ENCODE results near the gene SLC44A5.

SLC44A5 gene

GRCh38 chr1:75471252-75471651 lies 139.7 kb downstream of the SLC44A5 start:
- H3K4me3 ChIP-seq (IDR thresholded peaks at IDR 0.05; ENCODE audit: insufficient read depth, low read depth, low read length) = no peak overlapping the region
- no peaks in the 10 kb centered on the region for H3K79me2 ChIP-seq (ENCODE audit: insufficient read depth, low read depth)

DNA sequence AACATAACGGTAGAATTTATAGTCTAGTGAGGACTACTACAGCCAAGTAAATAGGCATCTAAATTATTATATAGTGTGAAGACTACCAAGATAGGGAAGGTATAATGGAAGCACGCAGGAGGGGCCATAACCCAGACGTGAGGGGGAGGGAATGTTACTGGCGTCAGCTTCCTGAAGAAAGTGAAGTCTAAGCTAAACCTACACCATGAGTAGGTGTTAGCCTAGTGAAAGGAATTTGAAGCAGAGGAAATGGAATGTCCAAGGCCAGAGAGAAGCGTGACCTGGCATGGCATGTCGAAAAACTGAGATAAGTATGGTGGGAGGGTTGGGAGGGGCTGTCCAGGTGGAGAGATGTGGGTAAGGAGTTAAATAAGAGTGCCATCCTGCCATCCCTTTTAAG lies 140.5 kb downstream of the SLC44A5 start:
- TF ChIP-seq, protein P1, sequence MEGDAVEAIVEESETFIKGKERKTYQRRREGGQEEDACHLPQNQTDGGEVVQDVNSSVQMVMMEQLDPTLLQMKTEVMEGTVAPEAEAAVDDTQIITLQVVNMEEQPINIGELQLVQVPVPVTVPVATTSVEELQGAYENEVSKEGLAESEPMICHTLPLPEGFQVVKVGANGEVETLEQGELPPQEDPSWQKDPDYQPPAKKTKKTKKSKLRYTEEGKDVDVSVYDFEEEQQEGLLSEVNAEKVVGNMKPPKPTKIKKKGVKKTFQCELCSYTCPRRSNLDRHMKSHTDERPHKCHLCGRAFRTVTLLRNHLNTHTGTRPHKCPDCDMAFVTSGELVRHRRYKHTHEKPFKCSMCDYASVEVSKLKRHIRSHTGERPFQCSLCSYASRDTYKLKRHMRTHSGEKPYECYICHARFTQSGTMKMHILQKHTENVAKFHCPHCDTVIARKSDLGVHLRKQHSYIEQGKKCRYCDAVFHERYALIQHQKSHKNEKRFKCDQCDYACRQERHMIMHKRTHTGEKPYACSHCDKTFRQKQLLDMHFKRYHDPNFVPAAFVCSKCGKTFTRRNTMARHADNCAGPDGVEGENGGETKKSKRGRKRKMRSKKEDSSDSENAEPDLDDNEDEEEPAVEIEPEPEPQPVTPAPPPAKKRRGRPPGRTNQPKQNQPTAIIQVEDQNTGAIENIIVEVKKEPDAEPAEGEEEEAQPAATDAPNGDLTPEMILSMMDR (conservative IDR thresholded peaks at IDR 0.05; ENCODE audit: low read depth, low read length) = no peak
- no peak overlapping the region for H3K4me3 ChIP-seq (IDR thresholded peaks at IDR 0.05; ENCODE audit: insufficient read depth, low read depth, low read length)
- no peaks in the 10 kb centered on the region for H3K4me1 ChIP-seq (ENCODE audit: low read depth, poor library complexity, severe bottlenecking)
- H3K4me2 ChIP-seq = no peak overlapping the region
- no peaks in the 10 kb centered on the region for H3K27me3 ChIP-seq (ENCODE audit: insufficient read depth, low read depth)
- H4K20me1 ChIP-seq (ENCODE audit: insufficient read depth) = no peaks in the 10 kb centered on the region
- no peaks in the 10 kb centered on the region for H3K79me2 ChIP-seq (ENCODE audit: insufficient read depth, low read depth)
- H2AFZ ChIP-seq (ENCODE audit: low read depth) = no peak overlapping the region
- no peaks in the 10 kb centered on the region for H3K36me3 ChIP-seq (ENCODE audit: insufficient read depth)
- no peak overlapping the region for H3K9ac ChIP-seq
- H3K27ac ChIP-seq = no peak overlapping the region

More at GRCh38 chr1:75471252-75471651, 139.7 kb downstream of the SLC44A5 start:
- Histone ChIP-seq H2AFZ (ENCODE audit: low read depth) (no peak overlapping the region), H4K20me1 (ENCODE audit: insufficient read depth) (no peaks in the 10 kb centered on the region), H3K36me3 (ENCODE audit: insufficient read depth) (no peaks in the 10 kb centered on the region), H3K27me3 (ENCODE audit: insufficient read depth, low read depth) (no peaks in the 10 kb centered on the region), H3K27ac (no peak overlapping the region), H3K4me2 (no peak overlapping the region), H3K9ac (no peak overlapping the region), H3K4me1 (ENCODE audit: low read depth, poor library complexity, severe bottlenecking) (no peaks in the 10 kb centered on the region)
- TF ChIP-seq, protein P1 (conservative IDR thresholded peaks at IDR 0.05; ENCODE audit: low read depth, low read length) = no peak

DNA sequence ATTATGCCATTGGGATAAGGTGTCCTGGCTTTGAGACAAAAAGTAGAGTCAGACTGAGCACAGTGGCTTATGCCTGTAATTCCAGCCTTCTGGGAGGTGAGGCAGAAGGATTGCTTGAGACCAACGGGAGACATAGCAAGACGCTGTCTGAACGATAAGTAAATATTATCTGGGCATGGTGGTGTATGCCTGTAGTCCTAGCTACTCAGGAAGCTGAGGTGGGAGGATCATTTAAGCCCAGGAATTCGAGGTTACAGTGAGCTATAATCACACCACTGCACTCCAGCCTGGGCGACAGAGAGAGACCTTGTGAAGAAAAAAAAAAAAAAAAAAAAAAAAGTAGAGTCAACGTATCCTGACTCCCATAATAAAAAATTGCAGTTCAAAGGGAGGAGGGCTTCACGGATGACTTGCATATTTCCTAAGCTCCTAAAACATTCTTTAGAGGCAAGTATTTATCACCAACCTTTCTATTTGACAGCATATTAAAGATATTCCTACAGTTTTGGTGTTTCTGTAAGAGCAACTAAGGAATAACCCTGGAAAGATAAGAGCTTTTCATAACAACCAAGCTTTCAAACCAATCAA lies 141.2 kb downstream of the SLC44A5 start:
- H3K4me2 ChIP-seq = no peak overlapping the region
- H3K36me3 ChIP-seq (ENCODE audit: insufficient read depth) = no peaks in the 10 kb centered on the region
- no peaks in the 10 kb centered on the region for H3K27me3 ChIP-seq (ENCODE audit: insufficient read depth, low read depth)
- TF ChIP-seq, protein P1 (conservative IDR thresholded peaks at IDR 0.05; ENCODE audit: low read depth, low read length) = no peak
- no peak overlapping the region for H3K4me3 ChIP-seq (IDR thresholded peaks at IDR 0.05; ENCODE audit: insufficient read depth, low read depth, low read length)
- no peaks in the 10 kb centered on the region for H3K79me2 ChIP-seq (ENCODE audit: insufficient read depth, low read depth)
- no peaks in the 10 kb centered on the region for H4K20me1 ChIP-seq (ENCODE audit: insufficient read depth)
- no peak overlapping the region for H2AFZ ChIP-seq (ENCODE audit: low read depth)
- no peaks in the 10 kb centered on the region for H3K4me1 ChIP-seq (ENCODE audit: low read depth, poor library complexity, severe bottlenecking)
- no peak overlapping the region for H3K9ac ChIP-seq
- H3K27ac ChIP-seq = no peak overlapping the region

GRCh38 chr1:75461808-75462325 lies 149.0 kb downstream of the SLC44A5 start:
- Histone ChIP-seq H3K4me1 (ENCODE audit: low read depth, poor library complexity, severe bottlenecking) (no peaks in the 10 kb centered on the region), H2AFZ (ENCODE audit: low read depth) (no peak overlapping the region), H3K27ac (no peak overlapping the region), H3K36me3 (ENCODE audit: insufficient read depth) (no peaks in the 10 kb centered on the region), H3K27me3 (ENCODE audit: insufficient read depth, low read depth) (no peaks in the 10 kb centered on the region), H3K9ac (no peak overlapping the region), H3K4me3 (IDR thresholded peaks at IDR 0.05; ENCODE audit: insufficient read depth, low read depth, low read length) (no peak overlapping the region), H3K79me2 (ENCODE audit: insufficient read depth, low read depth) (no peaks in the 10 kb centered on the region), H3K4me2 (no peak overlapping the region), H4K20me1 (ENCODE audit: insufficient read depth) (no peaks in the 10 kb centered on the region)
- TF ChIP-seq, protein P1 (conservative IDR thresholded peaks at IDR 0.05; ENCODE audit: low read depth, low read length) = no peak

Data from KMS-11 (cell line).